Measurements from ENCODE around the gene TULP1. TPM values are rescaled to one million over a fixed set of nuclear protein-coding genes. Genes with fewer than 3 reads are reported as not detected.
A peak's percentile ranks its signal among the peaks of the same experiment; 100 is the strongest.

The TULP1 gene
- total RNA-seq, 2 experiments from 2014 or later, result not detected

GRCh38 chr6:35483062-35483461 is 29.6 kb downstream of the TULP1 start:
- no peak overlapping the region for H3K4me3 Mint-ChIP-seq
- CTCF ChIA-PET, result interaction anchor here (0.7 kb wide), 1 partner anchor 69 kb away, joined by 3 read pairs; no protein-coding TSS in a partner anchor
- peaks cover 4% of the 10 kb centered on the region for H3K4me1 Mint-ChIP-seq
- no peaks in the 10 kb centered on the region for H3K9me3 Mint-ChIP-seq (ENCODE audit: low read depth)
- H3K36me3 Mint-ChIP-seq, result no peaks in the 10 kb centered on the region
- no peak overlapping the region for H3K27ac Mint-ChIP-seq
- DNase-seq, result no peak
- ATAC-seq, result no peak
- H3K27me3 Mint-ChIP-seq, result no peaks in the 10 kb centered on the region

- CTCF ChIA-PET, result interaction anchor here (0.8 to 1.3 kb wide), 3 partner anchors 10 to 71 kb away, joined by 3 to 5 read pairs (median 3); no protein-coding TSS in a partner anchor
- H3K4me1 Mint-ChIP-seq, result peaks cover 2% of the 10 kb centered on the region
- DNase-seq, result no peak
- no peak for ATAC-seq
- H3K27ac Mint-ChIP-seq, result no peak overlapping the region
- H3K4me3 Mint-ChIP-seq, result no peak overlapping the region
- no peaks in the 10 kb centered on the region for H3K9me3 Mint-ChIP-seq (ENCODE audit: low read depth)
- H3K36me3 Mint-ChIP-seq, result no peaks in the 10 kb centered on the region
- H3K27me3 Mint-ChIP-seq, result no peaks in the 10 kb centered on the region
Observed at GRCh38 chr6:35481226-35481625, 31.5 kb downstream of the TULP1 start.

- H3K27me3 Mint-ChIP-seq, result no peaks in the 10 kb centered on the region
- CTCF ChIA-PET, result no interaction called here
- H3K27ac Mint-ChIP-seq, result no peak overlapping the region
- no peak for DNase-seq
- no peak for ATAC-seq
- H3K4me3 Mint-ChIP-seq, result no peak overlapping the region
- no peaks in the 10 kb centered on the region for H3K9me3 Mint-ChIP-seq (ENCODE audit: low read depth)
- peaks cover 2% of the 10 kb centered on the region for H3K4me1 Mint-ChIP-seq
- H3K36me3 Mint-ChIP-seq, result no peaks in the 10 kb centered on the region
Observed at GRCh38 chr6:35480176-35480575, 32.5 kb downstream of the TULP1 start.

GRCh38 chr6:35478259-35478658 is 34.4 kb downstream of the TULP1 start:
- Mint-ChIP-seq H3K4me3 (no peak overlapping the region), H3K4me1 (peaks cover 4% of the 10 kb centered on the region), H3K36me3 (peaks cover 3% of the 10 kb centered on the region), H3K27me3 (no peaks in the 10 kb centered on the region), H3K27ac (no peak overlapping the region), H3K9me3 (ENCODE audit: low read depth) (no peaks in the 10 kb centered on the region)
- CTCF ChIA-PET, result interaction anchor here (0.9 to 1.1 kb wide), 2 partner anchors 9 to 12 kb away, joined by 3 to 4 read pairs; no protein-coding TSS in a partner anchor
- no peak for ATAC-seq
- no peak for DNase-seq

GRCh38 chr6:35477551-35478179 is 35.0 kb downstream of the TULP1 start:
- H3K4me3 Mint-ChIP-seq, result no peak overlapping the region
- CTCF ChIA-PET, result interaction anchor here (0.9 to 1.7 kb wide), 4 partner anchors 9 to 14 kb away, joined by 3 to 4 read pairs (median 3); partner anchors contain the start of gene RPL10A
- H3K9me3 Mint-ChIP-seq (ENCODE audit: low read depth), result no peaks in the 10 kb centered on the region
- H3K4me1 Mint-ChIP-seq, result peaks cover 4% of the 10 kb centered on the region
- ATAC-seq (no peak), DNase-seq (no peak)
- no peaks in the 10 kb centered on the region for H3K27me3 Mint-ChIP-seq
- H3K27ac Mint-ChIP-seq, result no peak overlapping the region
- H3K36me3 Mint-ChIP-seq, result peaks cover 5% of the 10 kb centered on the region

- Mint-ChIP-seq H3K4me1 (peaks cover 10% of the 10 kb centered on the region), H3K27me3 (no peaks in the 10 kb centered on the region), H3K36me3 (peaks cover 10% of the 10 kb centered on the region), H3K27ac (no peak overlapping the region), H3K4me3 (no peak overlapping the region), H3K9me3 (ENCODE audit: low read depth) (no peaks in the 10 kb centered on the region)
- no peak for ATAC-seq
- CTCF ChIA-PET, result interaction anchor here (0.9 to 1.7 kb wide), 3 partner anchors 9 to 15 kb away, joined by 3 read pairs; partner anchors contain the start of gene RPL10A
- no peak for DNase-seq
Observed at GRCh38 chr6:35477028-35477427, 35.7 kb downstream of the TULP1 start.

- no peaks in the 10 kb centered on the region for H3K27me3 Mint-ChIP-seq
- H3K9me3 Mint-ChIP-seq (ENCODE audit: low read depth), result no peaks in the 10 kb centered on the region
- DNase-seq (no peak), ATAC-seq (no peak)
- no peak overlapping the region for H3K27ac Mint-ChIP-seq
- H3K36me3 Mint-ChIP-seq, result peaks cover 21% of the 10 kb centered on the region
- CTCF ChIA-PET, result interaction anchor here (1.6 to 1.7 kb wide), 2 partner anchors 8 to 47 kb away, joined by 3 to 4 read pairs; partner anchors contain the start of gene RPL10A
- H3K4me1 Mint-ChIP-seq, result peaks cover 20% of the 10 kb centered on the region
- no peak overlapping the region for H3K4me3 Mint-ChIP-seq
Observed at GRCh38 chr6:35476004-35476403, 36.7 kb downstream of the TULP1 start.

GRCh38 chr6:35475573-35475972 is 37.1 kb downstream of the TULP1 start:
- Mint-ChIP-seq H3K27me3 (no peaks in the 10 kb centered on the region), H3K9me3 (ENCODE audit: low read depth) (no peaks in the 10 kb centered on the region), H3K4me1 (peaks cover 24% of the 10 kb centered on the region), H3K4me3 (no peak overlapping the region), H3K36me3 (peaks cover 25% of the 10 kb centered on the region), H3K27ac (no peak overlapping the region)
- ATAC-seq (no peak), DNase-seq (no peak)
- CTCF ChIA-PET, result interaction anchor here (1.6 kb wide), 1 partner anchor 47 kb away, joined by 4 read pairs; no protein-coding TSS in a partner anchor

- H3K9me3 Mint-ChIP-seq (ENCODE audit: low read depth), result no peaks in the 10 kb centered on the region
- H3K36me3 Mint-ChIP-seq, result peaks cover 30% of the 10 kb centered on the region
- H3K27me3 Mint-ChIP-seq, result no peaks in the 10 kb centered on the region
- no peak overlapping the region for H3K4me3 Mint-ChIP-seq
- H3K4me1 Mint-ChIP-seq, result peaks cover 29% of the 10 kb centered on the region
- no peak for ATAC-seq
- no peak overlapping the region for H3K27ac Mint-ChIP-seq
- CTCF ChIA-PET, result interaction anchor here (1.6 kb wide), 1 partner anchor 48 kb away, joined by 4 read pairs; no protein-coding TSS in a partner anchor
- DNase-seq, result no peak
Observed at GRCh38 chr6:35474942-35475570, 37.6 kb downstream of the TULP1 start.

GRCh38 chr6:35474131-35474941 is 38.4 kb downstream of the TULP1 start:
- H3K4me3 Mint-ChIP-seq, result no peak overlapping the region
- no peak overlapping the region for H3K27ac Mint-ChIP-seq
- no peak for DNase-seq
- CTCF ChIA-PET, result interaction anchor here (0.7 to 1.6 kb wide), 6 partner anchors 7 to 262 kb away, joined by 3 to 4 read pairs (median 4); partner anchors contain the start of genes FANCE and PPARD
- no peaks in the 10 kb centered on the region for H3K27me3 Mint-ChIP-seq
- peaks cover 36% of the 10 kb centered on the region for H3K4me1 Mint-ChIP-seq
- no peaks in the 10 kb centered on the region for H3K9me3 Mint-ChIP-seq (ENCODE audit: low read depth)
- ATAC-seq, result peak; percentile 13
- H3K36me3 Mint-ChIP-seq, result peaks cover 37% of the 10 kb centered on the region

- CTCF ChIA-PET, result interaction anchor here (0.7 to 1.6 kb wide), 6 partner anchors 8 to 262 kb away, joined by 3 to 4 read pairs (median 4); partner anchors contain the start of genes FANCE and PPARD
- no peak for ATAC-seq
- H3K9me3 Mint-ChIP-seq (ENCODE audit: low read depth), result no peaks in the 10 kb centered on the region
- H3K27me3 Mint-ChIP-seq, result no peaks in the 10 kb centered on the region
- H3K27ac Mint-ChIP-seq, result no peak overlapping the region
- peaks cover 37% of the 10 kb centered on the region for H3K4me1 Mint-ChIP-seq
- H3K36me3 Mint-ChIP-seq, result peaks cover 42% of the 10 kb centered on the region
- H3K4me3 Mint-ChIP-seq, result no peak overlapping the region
- DNase-seq, result no peak
Observed at GRCh38 chr6:35473850-35474130, 38.9 kb downstream of the TULP1 start.

- Mint-ChIP-seq H3K9me3 (ENCODE audit: low read depth) (no peaks in the 10 kb centered on the region), H3K27ac (peak overlapping the region; percentile 45), H3K36me3 (peaks cover 47% of the 10 kb centered on the region), H3K4me1 (peaks cover 37% of the 10 kb centered on the region), H3K27me3 (no peaks in the 10 kb centered on the region), H3K4me3 (no peak overlapping the region)
- CTCF ChIA-PET, result interaction anchor here (0.7 to 3.3 kb wide), 9 partner anchors 8 to 263 kb away, joined by 3 to 18 read pairs (median 4); partner anchors contain the start of genes DEF6, FANCE and PPARD
- DNase-seq, result no peak
- no peak for ATAC-seq
Observed at GRCh38 chr6:35473075-35473849, 39.4 kb downstream of the TULP1 start.
